ENCODE data around the gene RFFL. TPM values are rescaled to one million over a fixed set of nuclear protein-coding genes. Genes with fewer than 3 reads are reported as not detected.

The RFFL gene
- polyA plus RNA-seq, 1 experiment, result 10.6 TPM

- Histone ChIP-seq H3K27me3 (ENCODE audit: control insufficient read depth, insufficient read depth, low read length) (no peaks in the 10 kb centered on the region), H3K4me3 (ENCODE audit: low read depth, low read length) (no peak overlapping the region), H3K36me3 (ENCODE audit: control insufficient read depth, insufficient read depth, low read length) (peaks cover 5% of the 10 kb centered on the region; the same call in 1 of the 2 replicates)
- no peak for TF ChIP-seq CTCF (IDR thresholded peaks at IDR 0.05; ENCODE audit: insufficient read depth, low read depth, low read length)
- ChIA-PET POLR2A (no interaction called here), CTCF (interaction anchor here (1.1 kb wide), 1 partner anchor 39 kb away, joined by 3 read pairs; no protein-coding TSS in a partner anchor)
- DNase-seq (ENCODE audit: low read depth), result no peak
Measured at GRCh38 chr17:35019386-35020179, 43.9 kb downstream of the RFFL start.

- Histone ChIP-seq H3K27me3 (ENCODE audit: control insufficient read depth, insufficient read depth, low read length) (no peaks in the 10 kb centered on the region), H3K4me3 (ENCODE audit: low read depth, low read length) (no peak overlapping the region), H3K36me3 (ENCODE audit: control insufficient read depth, insufficient read depth, low read length) (peaks cover 5% of the 10 kb centered on the region; the same call in 1 of the 2 replicates)
- CTCF ChIA-PET, result interaction anchor here (1.1 kb wide), 1 partner anchor 38 kb away, joined by 3 read pairs; no protein-coding TSS in a partner anchor
- no peak for TF ChIP-seq CTCF (IDR thresholded peaks at IDR 0.05; ENCODE audit: insufficient read depth, low read depth, low read length)
- POLR2A ChIA-PET, result no interaction called here
- no peak for DNase-seq (ENCODE audit: low read depth)
Measured at GRCh38 chr17:35018814-35019213, 44.7 kb downstream of the RFFL start.

GRCh38 chr17:35017021-35017420 is 46.5 kb downstream of the RFFL start:
- CTCF ChIA-PET, result no interaction called here

GRCh38 chr17:35016369-35016768 is 47.1 kb downstream of the RFFL start:
- TF ChIP-seq CTCF (IDR thresholded peaks at IDR 0.05; ENCODE audit: insufficient read depth, low read depth, low read length), result no peak
- Histone ChIP-seq H3K36me3 (ENCODE audit: control insufficient read depth, insufficient read depth, low read length) (peaks cover 7% of the 10 kb centered on the region), H3K27me3 (ENCODE audit: control insufficient read depth, insufficient read depth, low read length) (no peaks in the 10 kb centered on the region), H3K4me3 (ENCODE audit: low read depth, low read length) (no peak overlapping the region)
- DNase-seq (ENCODE audit: low read depth), result no peak
- ChIA-PET CTCF (interaction anchor here (0.6 kb wide), 1 partner anchor 103 kb away, joined by 3 read pairs; the partner anchor contains the start of gene RAD51D), POLR2A (no interaction called here)

More at GRCh38 chr17:35017021-35017420, 46.5 kb downstream of the RFFL start:
- Histone ChIP-seq H3K27me3 (ENCODE audit: control insufficient read depth, insufficient read depth, low read length) (no peaks in the 10 kb centered on the region), H3K36me3 (ENCODE audit: control insufficient read depth, insufficient read depth, low read length) (peaks cover 6% of the 10 kb centered on the region), H3K4me3 (ENCODE audit: low read depth, low read length) (no peak overlapping the region)
- TF ChIP-seq CTCF (IDR thresholded peaks at IDR 0.05; ENCODE audit: insufficient read depth, low read depth, low read length), result no peak
- DNase-seq (ENCODE audit: low read depth), result no peak
- POLR2A ChIA-PET, result no interaction called here

- ChIA-PET POLR2A (interaction anchor here (0.6 kb wide), 1 partner anchor 51 kb away, joined by 3 read pairs; the partner anchor contains the start of gene RFFL), CTCF (interaction anchor here (0.9 to 1.5 kb wide), 2 partner anchors 10 to 15 kb away, joined by 3 to 6 read pairs; no protein-coding TSS in a partner anchor)
- no peaks in the 10 kb centered on the region for H3K27me3 ChIP-seq (ENCODE audit: control insufficient read depth, insufficient read depth, low read length)
- DNase-seq (ENCODE audit: low read depth), result no peak
- no peak for TF ChIP-seq CTCF (IDR thresholded peaks at IDR 0.05; ENCODE audit: insufficient read depth, low read depth, low read length)
- peaks cover 9% of the 10 kb centered on the region for H3K36me3 ChIP-seq (ENCODE audit: control insufficient read depth, insufficient read depth, low read length)
- no peak overlapping the region for H3K4me3 ChIP-seq (ENCODE audit: low read depth, low read length)
Measured at GRCh38 chr17:35011671-35012216, 51.8 kb downstream of the RFFL start.

Measured in BJ (cell line).